Endometrium (tissue), 2 donors: Measurements from ENCODE around the gene ASTN1.
"Not testable (repeated sequence)": the region's sequence is repeated elsewhere in the genome, so short reads cannot be mapped to it uniquely, and the experiment has no call there.

Experiments used
- FAIRE-seq: peaks from 2 replicates; lab custom pipeline; 2012; peaks lifted over from hg19 to GRCh38; lab: Jason Lieb, UNC
- donor health status: control.
- donor health status: control.

The ASTN1 gene

GRCh38 chr1:177106614-177107365 lies 57.7 kb downstream of the ASTN1 start:
- FAIRE-seq = no peak

DNA sequence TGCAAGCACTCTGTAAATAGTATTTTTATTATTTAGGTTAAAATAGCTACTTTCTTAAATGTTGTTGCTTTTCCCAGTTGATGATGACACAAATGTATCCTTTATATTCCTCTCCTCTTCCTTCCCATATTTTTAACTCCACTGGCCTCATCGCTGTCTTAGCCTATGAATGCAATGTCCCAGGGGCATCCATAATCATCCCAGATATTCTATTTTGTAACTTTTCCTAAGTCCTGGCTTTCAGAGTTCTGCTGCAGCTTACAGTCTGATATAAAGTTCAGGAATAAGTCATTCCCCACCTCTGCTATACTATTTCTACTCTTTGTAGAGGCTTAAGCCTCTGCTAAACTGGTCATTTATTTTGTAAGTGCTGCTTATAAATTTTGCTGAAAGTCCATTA lies 58.3 kb downstream of the ASTN1 start:
- no peak for FAIRE-seq

GRCh38 chr1:177103005-177103852 lies 61.3 kb downstream of the ASTN1 start:
- no peak for FAIRE-seq

DNA sequence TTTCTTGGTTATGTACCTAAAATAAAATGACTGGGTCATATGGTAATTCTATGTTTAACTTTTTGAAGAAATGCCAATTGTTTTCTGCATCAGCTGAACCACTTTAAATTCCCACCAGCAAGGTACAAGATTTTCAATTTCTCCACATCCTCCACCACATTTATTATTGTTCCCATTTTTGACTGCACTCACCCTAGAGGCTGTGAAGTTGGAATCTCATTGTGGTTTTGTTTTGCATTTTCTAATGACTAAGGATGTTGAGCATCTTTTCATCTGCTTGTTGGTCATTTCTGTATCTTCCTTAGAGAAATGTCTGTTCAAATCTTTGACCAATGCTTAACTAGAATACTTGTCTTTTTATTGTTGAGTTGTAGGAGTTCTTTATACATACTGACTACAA lies 72.5 kb downstream of the ASTN1 start:
- no peak for FAIRE-seq

DNA sequence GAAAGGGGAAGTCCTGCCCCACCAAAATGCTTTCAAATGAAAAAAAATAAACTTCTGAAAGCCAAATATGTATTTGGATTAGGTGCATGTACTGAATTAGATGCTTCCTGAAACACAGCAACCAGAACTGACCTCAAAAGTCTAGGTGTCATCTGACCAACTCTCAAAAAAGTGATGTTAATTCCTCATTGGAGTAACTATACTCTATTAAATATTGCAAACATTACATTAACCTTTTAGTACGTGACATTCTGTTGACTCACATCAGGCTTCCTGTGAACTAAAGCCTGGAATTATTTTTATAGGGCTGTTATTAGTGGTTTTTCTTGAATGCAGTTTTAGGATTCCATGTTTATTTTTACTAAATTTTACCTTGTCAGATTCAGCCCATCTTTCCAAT lies 73.5 kb downstream of the ASTN1 start:
- no peak for FAIRE-seq

DNA sequence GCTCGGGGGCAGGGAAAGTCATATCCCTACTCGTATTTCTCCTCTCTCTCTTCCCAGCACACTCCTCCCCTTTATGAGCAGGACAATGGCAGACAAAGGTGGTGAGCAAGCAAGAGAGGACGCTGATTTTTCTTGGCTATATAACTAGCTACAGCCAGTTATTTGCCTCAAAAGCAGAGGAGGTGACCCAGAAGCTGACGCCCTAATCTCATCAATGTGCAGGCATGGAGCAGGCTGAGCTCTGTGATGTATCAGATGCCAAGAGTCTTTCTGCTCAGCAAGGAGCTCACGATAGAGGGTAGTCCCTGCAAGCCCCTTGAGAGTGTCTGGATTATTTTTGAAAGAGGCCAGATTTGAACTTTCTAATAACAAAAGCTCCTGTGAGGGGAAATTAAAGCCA lies 75.5 kb downstream of the ASTN1 start:
- no peak for FAIRE-seq

DNA sequence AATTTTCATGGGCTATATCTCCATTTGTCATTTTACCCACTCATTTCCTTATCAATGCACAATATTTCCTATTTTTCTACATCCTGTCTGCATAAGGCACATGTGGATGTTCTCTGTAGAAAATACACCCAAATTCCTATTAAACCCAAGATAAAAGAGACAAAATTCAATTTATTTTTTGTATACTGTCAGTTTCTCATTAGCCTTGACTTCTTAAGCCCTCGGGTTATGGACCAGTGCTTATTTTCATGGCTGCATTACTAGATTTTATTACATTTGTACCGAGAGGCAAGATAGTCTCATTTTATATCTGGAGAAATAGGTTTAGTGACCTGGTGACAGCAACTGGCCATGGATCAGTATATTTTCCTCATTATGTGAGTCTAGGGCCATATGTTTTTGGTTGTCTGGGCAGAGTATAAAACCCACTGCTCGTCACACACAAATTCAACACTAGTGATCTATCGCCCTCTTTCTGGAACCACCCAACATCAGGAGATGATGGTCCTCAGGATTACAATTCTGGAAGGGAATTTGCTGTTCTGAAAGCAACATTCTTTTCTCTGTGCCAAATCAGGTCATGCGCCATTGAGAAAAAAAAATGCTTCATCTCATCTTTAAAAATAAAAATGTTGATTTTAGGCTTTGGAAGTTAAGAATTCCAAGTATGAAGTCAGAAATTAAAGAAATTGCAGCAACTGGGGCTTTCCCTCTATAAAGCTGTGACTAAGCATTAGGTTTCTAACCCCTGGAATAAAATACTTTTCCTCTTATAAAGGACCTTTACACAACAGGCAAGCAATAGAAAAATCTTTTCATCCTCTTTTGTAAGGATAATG lies 81.4 kb downstream of the ASTN1 start:
- FAIRE-seq = no peak

DNA sequence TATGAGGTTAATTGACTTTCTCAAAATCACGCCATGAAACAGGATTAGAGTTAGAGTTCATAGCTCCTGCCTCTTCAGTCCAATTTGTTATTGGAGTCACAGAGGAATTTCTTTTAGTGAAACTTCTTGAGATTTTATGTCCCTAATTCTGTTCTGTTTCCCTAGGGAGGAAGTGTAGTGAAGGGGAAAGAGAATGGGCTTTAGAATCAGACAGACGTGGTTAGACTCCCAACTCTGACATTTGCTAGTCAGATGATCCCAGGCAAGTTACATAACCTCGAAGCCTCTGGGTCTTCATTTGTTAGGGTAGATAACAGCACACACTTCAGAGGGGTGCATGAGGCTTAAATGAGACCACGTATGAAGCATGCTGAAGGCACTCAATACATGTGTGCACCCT lies 83.9 kb downstream of the ASTN1 start:
- no peak for FAIRE-seq

DNA sequence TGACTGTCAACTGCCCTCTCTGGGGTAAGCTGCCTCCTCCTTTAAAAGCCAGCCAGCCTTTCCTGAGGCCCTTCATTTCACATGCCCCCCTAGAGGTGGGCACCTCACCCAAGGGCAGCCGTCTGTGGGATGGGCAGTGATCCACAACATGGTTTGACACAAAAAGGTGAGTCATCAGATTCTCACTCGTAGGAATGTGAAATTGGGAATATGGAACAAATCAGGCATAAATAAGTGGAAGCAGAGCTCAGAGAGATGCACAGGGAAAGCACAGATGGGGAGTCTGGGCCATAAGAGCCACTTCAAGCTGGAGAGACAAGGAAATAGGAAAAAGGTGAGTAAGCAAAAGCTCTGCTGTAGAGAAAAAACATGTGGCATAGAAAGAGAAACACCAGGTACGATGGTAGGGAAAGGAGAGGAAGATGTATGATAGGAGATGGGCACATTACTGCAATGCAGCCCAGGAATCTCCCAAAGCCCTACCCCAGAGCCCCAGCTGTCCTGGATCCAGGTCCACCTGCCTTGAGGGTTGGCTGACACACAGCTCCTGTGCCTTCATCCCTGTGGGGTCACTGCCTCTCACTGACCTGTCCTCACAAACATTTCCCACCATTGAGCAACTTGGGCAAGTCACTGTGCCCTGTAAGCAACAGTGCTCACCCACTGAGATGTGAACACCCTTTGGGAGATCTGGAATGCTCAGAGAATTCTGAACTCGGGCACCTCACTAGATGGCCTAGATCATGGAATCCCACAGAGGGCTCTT lies 86.6 kb downstream of the ASTN1 start:
- FAIRE-seq = no peak

DNA sequence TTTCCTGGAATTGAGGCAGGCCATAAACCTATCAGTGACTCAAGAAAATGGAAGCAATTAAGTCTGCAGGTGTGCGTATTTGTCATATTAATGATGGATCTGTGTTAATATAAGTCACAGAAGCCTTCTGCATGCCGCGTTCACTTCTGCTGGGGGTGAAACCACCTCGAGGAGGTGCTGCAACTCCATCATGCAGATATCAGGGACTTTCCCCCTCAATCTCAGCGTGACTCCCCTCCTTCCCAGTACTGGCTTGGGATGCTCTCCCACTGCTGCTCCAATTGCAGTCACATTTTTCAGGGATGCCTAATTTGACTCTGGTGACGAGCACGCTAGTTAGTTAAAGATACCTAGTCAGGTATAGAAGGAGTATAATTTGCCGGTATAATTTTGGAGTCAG lies 87.5 kb downstream of the ASTN1 start:
- no peak for FAIRE-seq

GRCh38 chr1:177074811-177075210 lies 89.7 kb downstream of the ASTN1 start:
- not testable (repeated sequence) for FAIRE-seq

DNA sequence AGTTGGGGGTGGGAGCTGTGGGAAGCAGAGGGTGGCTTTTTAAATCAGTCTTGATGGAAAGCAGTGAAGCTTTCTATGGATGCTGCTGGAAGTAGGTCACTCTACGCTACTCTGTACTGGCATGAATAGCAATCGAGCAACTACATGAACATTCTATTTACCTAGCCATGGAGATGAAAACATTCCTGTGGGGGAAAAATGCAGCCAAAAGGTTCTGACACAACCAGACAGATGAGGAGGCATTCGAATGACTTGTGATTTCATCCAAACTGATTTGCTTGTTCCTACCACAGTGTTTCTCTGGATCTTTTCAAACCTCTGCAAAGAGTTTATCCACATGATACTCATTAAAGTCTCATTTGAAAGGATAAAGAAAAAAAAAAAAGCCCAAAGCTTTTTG lies 95.0 kb downstream of the ASTN1 start:
- FAIRE-seq = no peak

- no peak for FAIRE-seq
Measured at GRCh38 chr1:177067752-177068410, 96.6 kb downstream of the ASTN1 start.

DNA sequence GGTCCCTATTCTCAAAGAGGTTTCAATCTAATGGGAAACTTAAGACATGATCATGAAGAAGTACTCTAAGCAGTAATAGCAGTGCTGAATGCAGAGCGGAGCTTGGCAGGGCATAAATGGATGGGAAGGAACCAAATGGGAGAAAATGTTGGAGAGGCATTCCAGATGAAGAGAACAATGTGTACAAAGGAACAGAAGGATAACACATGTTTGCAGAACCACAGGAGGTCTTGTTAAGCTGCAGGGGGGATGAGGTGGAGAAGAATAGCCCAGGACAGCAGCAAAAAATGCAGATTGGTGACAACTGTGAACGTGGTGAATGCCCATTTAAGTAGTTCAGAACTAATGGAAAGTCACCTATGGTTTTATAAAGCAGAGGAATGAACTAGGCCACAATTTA lies 99.1 kb downstream of the ASTN1 start:
- FAIRE-seq = no peak

GRCh38 chr1:177063648-177064047 lies 100.9 kb downstream of the ASTN1 start:
- no peak for FAIRE-seq

DNA sequence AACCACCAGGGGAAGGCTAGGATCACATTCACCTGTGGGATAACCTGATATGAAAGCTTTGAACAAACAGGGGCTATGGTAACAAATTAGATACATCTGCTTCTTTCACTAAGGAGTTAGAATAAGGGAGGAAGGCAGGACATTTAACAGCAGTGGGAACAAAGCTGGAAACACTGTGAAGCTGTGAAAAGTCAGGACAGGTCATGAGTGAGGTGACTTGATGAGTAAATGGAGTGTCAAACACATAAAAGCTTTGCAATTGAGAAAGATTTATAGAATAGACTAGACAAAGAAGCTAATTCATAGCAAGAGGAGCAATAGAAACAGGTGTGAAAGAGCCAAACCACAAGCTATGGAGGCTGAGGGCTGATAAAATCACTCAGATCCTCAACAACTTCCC lies 110.0 kb downstream of the ASTN1 start:
- no peak for FAIRE-seq

- no peak for FAIRE-seq
Measured at GRCh38 chr1:177053648-177054047, 110.9 kb downstream of the ASTN1 start.

DNA sequence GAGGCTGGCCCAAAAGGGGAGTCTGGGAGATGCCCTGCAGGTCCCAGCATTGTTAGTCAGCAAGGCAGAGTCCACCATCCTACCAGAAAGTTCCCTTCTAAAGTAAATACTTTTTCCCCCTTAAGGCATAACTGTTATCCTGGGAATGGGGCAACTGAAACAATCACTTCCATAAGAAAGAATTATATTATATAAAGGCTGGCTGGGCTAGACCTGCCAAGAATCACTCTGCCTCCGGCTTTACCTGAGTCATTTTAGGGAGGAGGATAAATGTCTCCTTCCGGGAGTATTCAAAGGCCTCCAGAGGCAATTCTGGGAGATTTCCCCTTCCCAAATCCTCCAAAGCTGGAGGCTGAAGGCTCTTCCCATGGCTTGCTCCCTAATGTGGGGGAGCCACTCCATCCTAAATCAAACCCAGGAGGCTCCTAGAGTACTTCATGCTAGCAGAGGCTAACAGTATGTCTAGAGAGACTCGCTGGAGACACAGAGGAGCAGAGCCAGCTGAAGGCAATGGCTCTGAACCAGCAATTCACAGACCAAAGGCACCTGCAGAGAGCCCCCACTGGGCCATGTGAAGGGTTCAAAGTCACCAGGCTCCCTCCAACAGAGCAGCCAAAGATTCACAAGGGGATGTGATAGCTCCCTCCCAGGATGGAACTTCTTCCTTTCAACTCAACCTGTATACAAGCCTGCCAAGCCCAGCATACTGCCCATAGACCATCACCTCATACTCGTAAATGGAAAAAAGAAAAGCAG lies 116.0 kb downstream of the ASTN1 start:
- FAIRE-seq = no peak

- no peak for FAIRE-seq
Measured at GRCh38 chr1:177045151-177045550, 119.4 kb downstream of the ASTN1 start.

DNA sequence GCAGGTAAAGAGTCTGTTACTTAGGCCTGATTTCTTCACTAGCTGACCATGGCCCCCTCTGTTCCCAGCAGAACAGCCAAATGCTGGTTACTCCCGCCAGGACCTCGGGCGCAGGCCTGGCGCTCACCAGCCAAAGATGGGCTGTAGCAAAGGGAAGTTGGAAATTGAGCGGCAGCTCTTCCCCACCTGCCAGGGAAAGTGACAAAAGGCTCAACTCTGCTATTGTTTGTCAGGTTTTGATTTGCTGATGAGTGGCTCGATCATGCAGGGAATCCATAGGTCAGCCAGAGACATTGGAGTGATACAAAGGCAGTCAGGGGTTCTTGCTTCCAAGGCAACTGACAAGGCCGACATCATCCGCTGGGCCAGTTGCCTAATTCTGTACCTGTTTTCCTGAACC lies 120.1 kb downstream of the ASTN1 start:
- no peak for FAIRE-seq

DNA sequence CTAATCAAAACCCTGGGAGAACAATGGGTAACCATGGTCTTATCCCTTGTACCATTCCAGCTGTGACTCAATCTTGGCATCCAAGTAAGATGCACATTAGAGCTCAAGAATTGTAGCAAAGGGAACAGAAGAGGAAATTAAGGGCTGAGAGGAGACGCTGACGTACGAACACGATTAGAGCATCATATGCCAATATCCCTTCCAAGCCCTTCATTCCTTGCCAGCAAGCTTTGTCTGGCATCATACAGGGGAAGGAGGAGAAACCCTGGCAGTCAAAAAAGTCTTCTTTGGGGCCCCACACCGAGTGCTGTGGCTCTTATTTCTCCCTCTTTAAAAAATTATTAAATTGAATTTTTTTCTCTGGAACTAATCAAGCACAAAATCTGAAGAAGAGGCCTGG lies 120.9 kb downstream of the ASTN1 start:
- FAIRE-seq = no peak
